Astrocyte of the cerebellum (primary cell): ENCODE data around the gene BANF1.

Experiments
- DNase-seq: peaks from one replicate; pipeline ENCODE4 v3.0.0-alpha.2; 2011; ENCODE audit warnings: low read depth
- H3K4me3 ChIP-seq: 2 replicates; pipeline ENCODE4 v1.5.1; 2011; ENCODE audit warnings: mild to moderate bottlenecking, low read depth, low read length, moderate library complexity
- CTCF ChIP-seq: IDR thresholded peaks from 2 replicates; pipeline ENCODE4 v1.5.1; 2012; ENCODE audit warnings: low read length, low read depth, moderate library complexity, mild to moderate bottlenecking; ENCODE audit errors: missing control alignments
- in situ Hi-C: cut with HindIII; loops from 2 replicates; pipeline ENCODE4 v1.10.0; 2017; ENCODE audit warnings: low sequenced_read_pairs

Gene BANF1

GRCh38 chr11:65961267-65962140 is 40.8 kb upstream of the BANF1 start, which contains the start of gene SART1:
Gene SART1, plus strand, starts transcription at chr11:65961734. Its CDS starts 47 bp downstream, at chr11:65961781.
- peak within 1 kb of the TSS; percentile 91 for H3K4me3 ChIP-seq
- no peak for TF ChIP-seq CTCF
- DNase-seq: peak; percentile 98
- in situ Hi-C loops: no loop called here

- peak overlapping the region; percentile 91 for H3K4me3 ChIP-seq
- no peak for DNase-seq
- in situ Hi-C loops: no loop called here
- no peak for TF ChIP-seq CTCF
Measured at GRCh38 chr11:65962141-65962564, 40.1 kb upstream of the BANF1 start.

GRCh38 chr11:65964906-65965305 is 37.4 kb upstream of the BANF1 start:
- in situ Hi-C loops: no loop called here
- TF ChIP-seq CTCF: no peak
- DNase-seq: no peak
- no peak overlapping the region for H3K4me3 ChIP-seq

- no peak overlapping the region for H3K4me3 ChIP-seq
- TF ChIP-seq CTCF: no peak
- in situ Hi-C loops: no loop called here
- no peak for DNase-seq
Measured at GRCh38 chr11:65965986-65966762, 36.1 kb upstream of the BANF1 start.

GRCh38 chr11:65967329-65967934 is 34.9 kb upstream of the BANF1 start:
- no peak for DNase-seq
- in situ Hi-C loops: no loop called here
- no peak for TF ChIP-seq CTCF
- no peak overlapping the region for H3K4me3 ChIP-seq
